ENCODE data around the gene TUT1.

DNA sequence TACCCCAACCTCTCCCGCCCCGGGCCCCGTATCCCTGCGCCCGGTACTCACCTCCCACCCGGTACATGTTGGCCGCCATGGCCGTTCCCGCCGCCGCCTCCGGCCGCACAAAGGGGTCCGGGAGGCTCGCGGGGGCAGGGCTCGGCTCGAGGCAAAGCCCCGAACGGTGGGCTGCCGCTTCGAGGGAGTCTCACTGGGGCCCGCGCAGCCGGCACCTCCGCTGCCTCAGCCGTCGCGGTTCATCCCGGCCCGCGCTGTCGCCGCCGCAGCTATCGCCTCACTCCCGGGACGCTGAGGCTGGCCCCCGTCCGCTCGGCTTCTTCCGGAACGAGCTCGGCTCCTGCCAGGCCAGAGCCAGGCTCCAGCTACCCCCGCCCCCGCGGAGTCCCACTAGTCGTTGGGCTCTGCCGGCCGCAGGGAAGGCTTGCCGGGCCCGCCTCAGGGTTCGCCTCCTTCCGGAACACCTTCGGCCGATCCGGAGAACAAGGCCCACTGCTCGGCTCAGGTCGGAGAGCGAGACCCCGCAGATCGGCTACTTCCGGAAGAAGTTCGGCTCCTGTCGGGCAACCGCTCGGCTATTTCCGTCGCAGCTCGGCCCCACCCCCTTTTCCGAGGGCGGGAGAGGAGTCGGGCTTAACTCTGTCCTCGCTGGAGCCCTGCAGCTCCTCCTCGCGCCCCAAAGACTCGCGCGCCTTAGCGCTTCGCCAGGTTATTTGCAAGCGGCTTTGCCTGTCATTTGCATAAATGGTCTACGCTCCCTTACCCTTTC is 10.2 kb upstream of the TUT1 start, which contains the start of gene MTA2:
- TF ChIP-seq CTCF (IDR thresholded peaks at IDR 0.05): no peak
- peak; percentile 47 to 59 for TF ChIP-seq POLR2A (IDR thresholded peaks at IDR 0.05)
